Stimulated activated CD4-positive, alpha-beta T cell treated with anti-CD3 and anti-CD28 coated beads, Interleukin-12 subunit alpha, Interleukin-12 subunit beta, amount 100 ng/mL, for 24 hours (primary cell): ENCODE measurements around the gene TET1.
"Not testable (repeated sequence)": the region's sequence is repeated elsewhere in the genome, so short reads cannot be mapped to it uniquely, and the experiment has no call there.

Source experiments
- DNase-seq, 2 experiments: peaks; one replicate each; pipeline ENCODE4 v3.0.0-alpha.2; 2020; ENCODE audit warnings: low read depth in 2 of 2

The TET1 gene

GRCh38 chr10:68560186-68560942 is at the start of gene TET1:
Gene TET1 (plus strand): TSS chr10:68560337. CDS start chr10:68572339, 12,002 bp downstream.
- no peak for DNase-seq

GRCh38 chr10:68516216-68516615 is 43.9 kb upstream of the TET1 start:
- DNase-seq = not testable (repeated sequence)

DNA sequence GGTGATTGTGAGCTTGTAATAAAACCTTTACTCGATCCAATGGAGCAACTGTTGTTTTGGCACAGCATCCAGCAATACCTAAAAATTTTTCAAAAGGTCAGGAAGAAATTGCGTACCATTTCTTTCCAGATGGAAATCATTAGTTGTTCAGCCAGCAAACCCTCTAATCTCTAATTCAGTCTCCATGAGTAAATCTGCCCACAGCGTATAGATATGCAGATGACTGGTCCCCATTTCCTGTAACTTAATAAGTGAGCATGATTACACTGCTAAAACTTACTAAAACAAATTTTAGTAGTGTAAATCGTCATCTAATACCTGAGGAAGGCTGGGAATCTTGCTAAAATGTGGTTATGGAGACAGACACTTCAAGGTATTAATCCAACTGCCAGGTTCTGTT is 43.4 kb upstream of the TET1 start:
- DNase-seq = no peak

DNA sequence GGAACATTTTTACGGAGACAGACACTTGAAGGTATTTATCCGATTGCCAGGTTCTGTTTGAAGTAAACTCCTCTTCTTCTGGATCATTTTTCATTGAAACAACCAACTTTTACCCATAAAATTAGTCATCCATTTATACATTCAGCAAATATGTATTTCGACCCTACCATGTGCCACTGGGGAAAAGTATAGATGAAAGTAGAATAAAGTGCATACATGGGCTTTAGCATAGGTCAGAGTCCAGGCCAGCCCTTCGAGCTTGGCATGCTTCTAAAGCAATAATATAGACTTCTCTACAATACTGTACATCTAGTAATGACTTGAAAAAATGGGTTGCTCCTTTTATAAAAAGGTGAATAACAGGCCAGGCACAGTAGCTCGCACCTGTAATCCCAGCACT is 42.9 kb upstream of the TET1 start:
- DNase-seq = no peak

GRCh38 chr10:68518609-68519008 is 41.5 kb upstream of the TET1 start:
- not testable (repeated sequence) for DNase-seq

DNA sequence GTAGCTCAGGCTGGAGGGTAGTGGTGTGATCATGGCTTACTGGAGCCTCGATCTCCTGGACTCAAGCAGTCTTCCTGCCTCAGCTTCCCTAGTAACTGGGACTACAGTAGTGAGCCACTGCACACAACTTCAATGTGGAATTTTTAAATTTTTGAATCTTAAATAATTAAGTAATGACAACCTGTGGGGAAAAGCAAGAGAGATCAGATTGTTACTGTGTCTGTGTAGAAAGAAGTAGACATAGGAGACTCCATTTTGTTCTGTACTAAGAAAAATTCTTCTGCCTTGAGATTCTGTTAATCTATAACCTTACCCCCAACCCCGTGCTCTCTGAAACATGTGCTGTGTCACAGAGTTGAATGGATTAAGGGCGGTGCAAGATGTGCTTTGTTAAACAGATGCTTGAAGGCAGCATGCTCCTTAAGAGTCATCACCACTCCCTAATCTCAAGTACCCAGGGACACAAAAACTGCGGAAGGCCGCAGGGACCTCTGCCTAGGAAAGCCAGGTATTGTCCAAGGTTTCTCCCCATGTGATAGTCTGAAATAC is 34.6 kb upstream of the TET1 start:
- DNase-seq = not testable (repeated sequence)

GRCh38 chr10:68526634-68527307 is 33.4 kb upstream of the TET1 start:
- DNase-seq = no peak

DNA sequence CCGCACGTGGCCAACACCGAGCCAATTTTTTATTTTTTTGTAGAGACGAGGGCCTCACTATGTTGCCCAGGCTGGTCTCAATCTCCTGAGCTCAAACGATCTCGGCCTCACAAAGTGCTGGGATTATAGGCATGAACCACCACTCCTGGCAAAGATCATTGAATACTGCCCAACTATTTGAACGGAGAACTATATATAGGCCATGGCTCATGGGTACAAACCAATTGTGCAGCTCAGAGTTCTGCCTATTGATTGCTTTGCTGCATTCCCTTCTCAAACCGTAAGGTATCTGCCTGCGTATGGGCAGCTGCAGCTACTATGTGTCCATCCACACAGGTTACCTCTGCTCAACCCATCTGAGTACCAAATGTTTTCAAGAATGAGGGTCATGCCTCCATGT is 23.2 kb upstream of the TET1 start:
- no peak for DNase-seq

DNA sequence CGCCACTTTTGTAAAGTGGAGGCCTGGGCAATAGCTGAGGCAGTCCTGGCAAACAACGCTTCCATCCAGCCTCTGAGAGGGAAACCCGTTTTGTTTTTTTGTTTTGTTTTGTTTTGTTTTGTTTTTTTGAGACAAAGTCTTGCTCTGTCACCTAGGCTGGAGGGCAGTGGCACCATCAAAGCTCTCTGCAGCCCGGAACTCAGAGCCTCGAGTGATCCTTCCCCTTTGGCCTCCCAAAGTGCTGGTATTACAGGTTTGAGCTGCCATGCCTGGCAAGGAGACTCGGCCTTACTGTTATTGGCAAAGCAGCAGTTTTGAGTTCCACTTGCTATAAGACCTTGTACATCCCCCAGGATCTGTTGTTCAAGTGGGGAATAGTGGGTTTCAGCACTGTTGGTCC is 22.3 kb upstream of the TET1 start:
- no peak for DNase-seq

GRCh38 chr10:68543004-68543918 is 16.9 kb upstream of the TET1 start:
- no peak for DNase-seq

GRCh38 chr10:68550747-68551411 is 9.3 kb upstream of the TET1 start:
- DNase-seq = no peak

- no peak for DNase-seq
Observed at GRCh38 chr10:68553138-68553537, 7.0 kb upstream of the TET1 start.

DNA sequence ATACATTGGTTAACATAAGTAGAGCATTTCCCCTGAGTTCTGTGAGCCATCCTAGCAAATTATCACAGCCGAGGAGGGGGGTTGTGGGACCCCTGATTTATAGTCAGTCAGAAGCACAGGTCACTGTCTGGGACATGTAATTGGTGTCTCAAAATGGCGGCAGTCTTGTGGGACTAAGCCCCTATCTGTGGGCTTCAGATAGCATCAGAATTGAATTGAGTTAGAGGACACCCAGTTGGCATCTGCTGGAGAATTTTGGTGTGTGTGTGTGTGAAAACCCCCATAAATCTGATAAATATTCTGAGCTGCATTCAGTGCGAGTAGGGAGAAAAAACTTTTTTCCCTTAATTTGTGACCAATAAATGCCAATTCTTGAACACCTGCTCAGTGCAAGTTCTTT is 6.5 kb upstream of the TET1 start:
- no peak for DNase-seq

DNA sequence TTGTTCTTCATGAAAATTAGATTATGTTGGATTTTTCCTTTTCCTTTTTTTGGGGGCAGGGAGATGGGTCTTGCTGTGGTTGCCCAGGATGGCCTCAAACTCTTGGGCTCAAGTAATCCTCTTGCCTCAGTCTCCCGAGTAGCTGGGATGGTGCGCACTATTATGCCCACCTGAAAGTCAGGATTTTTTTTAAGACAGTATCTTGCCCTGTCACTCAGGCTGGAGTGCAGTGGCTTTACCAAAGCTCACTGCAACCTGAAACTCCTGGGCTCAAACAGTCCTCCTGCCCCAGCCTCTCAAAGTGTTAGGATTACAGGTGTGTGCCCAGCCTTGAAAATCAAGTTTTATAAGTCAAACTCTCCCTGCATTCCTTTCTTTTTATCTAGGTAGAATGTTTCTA is 1.7 kb upstream of the TET1 start:
- DNase-seq = no peak

GRCh38 chr10:68559251-68559650 is 886 bp upstream of the TET1 start:
- DNase-seq = no peak

GRCh38 chr10:68559841-68560185 is 324 bp upstream of the TET1 start:
- no peak for DNase-seq

DNA sequence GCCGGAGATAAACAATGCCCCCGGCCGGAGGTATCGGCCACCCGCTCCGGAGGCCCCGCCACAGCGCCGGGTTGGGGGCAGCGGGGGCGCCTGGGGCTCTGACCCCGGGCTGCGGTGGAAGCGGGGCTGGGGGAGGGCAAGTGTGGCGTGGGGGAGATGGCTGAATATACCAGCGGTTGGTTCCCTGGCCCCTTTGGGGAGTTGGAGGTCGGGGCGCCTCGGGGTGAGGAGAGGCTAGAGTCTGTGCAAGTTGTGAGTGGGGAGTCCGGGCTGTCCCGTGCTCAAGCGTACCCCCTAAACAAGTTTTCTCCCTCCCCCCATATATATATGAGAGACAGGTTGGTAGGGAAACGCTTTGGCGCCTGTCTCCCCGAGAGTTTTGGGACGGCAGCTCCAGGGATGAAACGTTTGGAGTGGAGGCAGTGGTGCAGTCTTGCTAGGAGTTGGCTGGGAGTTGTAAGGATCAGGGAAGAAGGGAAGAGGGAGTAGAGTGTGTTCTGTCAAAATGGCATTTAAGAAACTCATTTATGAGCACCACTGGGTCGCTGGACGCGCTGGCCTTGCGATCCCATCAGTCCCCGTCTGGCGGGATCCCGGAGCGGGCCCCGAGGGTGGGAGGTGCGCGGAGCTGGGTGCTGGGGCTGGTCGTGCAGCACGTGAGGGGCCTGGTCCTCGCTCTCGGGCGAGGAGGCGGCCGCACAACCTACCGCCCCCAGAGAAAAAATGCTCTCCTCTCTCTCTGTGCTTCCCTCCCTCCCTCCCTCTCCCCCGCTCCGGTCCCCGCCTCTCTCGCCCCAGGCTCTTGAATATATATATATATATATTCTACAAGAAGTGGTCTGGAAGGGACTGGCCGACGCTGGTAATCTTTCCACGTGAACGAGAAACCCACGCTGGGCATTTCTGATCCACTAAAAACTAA is 1.1 kb downstream of the TET1 start:
- no peak for DNase-seq

DNA sequence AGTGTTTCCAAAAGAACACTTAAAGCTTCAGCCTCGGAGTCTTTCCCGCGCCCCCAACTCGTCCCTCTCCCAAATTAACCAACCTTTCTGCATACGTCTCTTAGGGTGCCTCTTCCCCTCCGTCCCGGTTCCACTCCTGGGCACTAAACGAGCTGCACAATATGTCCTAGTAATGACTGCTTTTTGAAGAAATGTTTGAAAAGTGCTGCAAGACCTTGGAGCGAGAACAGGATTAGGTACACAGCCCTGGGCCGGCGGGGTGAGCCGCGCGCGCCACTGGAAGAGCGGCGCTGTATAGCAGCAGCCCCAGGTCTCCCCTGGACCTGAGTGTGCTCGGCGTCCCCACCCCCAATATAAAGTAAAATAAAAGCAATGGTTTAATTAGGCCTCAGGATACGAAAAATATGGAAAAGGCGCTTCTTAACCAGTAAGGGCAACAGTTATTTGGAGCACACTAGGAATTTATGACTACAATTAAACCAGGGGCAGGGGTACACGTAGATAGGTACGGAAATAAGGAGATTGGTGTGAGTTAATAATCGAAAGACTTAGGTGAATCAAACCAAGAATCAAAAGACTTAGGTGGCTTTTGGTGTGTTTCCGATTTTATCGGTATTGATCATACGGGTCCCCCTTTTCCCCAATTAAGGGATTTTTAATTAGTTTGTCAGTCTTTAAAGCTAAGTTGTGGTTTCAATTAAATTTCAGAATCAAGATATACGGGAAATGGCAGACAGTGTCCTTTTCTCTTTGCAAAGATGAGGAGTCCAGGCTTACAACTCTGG is 1.9 kb downstream of the TET1 start:
- DNase-seq = no peak

- no peak for DNase-seq
Observed at GRCh38 chr10:68562661-68563570, 2.8 kb downstream of the TET1 start.
